NT2/D1 (cell line): Measurements from ENCODE around the gene NCCRP1.

Source experiments
- DNase-seq: peaks from one replicate; pipeline ENCODE4 v3.0.0-alpha.2; 2011; ENCODE audit warnings: low read depth, low spot score
- H3K27me3 ChIP-seq: 2 replicates; pipeline ENCODE4 v1.6.0; 2011; ENCODE audit warnings: mild to moderate bottlenecking; ENCODE audit not compliant: insufficient read length, insufficient read depth
- H3K36me3 ChIP-seq: 2 replicates; pipeline ENCODE4 v1.6.1; 2011; ENCODE audit warnings: mild to moderate bottlenecking, low read length, mixed read lengths; ENCODE audit not compliant: insufficient read depth, insufficient read length
- H3K4me1 ChIP-seq: 2 replicates; pipeline ENCODE4 v1.5.1; 2011; ENCODE audit not compliant: insufficient read depth, insufficient read length
- H3K4me3 ChIP-seq: 2 replicates; pipeline ENCODE4 v1.5.1; 2011; ENCODE audit warnings: low read depth; ENCODE audit not compliant: insufficient read length
- H3K9ac ChIP-seq: 2 replicates; pipeline ENCODE4 v1.6.0; 2011; ENCODE audit warnings: low read depth; ENCODE audit not compliant: insufficient read length
- H3K9me3 ChIP-seq: 2 replicates; pipeline ENCODE4 v1.5.1; 2011; ENCODE audit warnings: mild to moderate bottlenecking, low read length; ENCODE audit not compliant: insufficient read depth
- SUZ12 ChIP-seq: IDR thresholded peaks from 2 replicates; pipeline ENCODE4 v1.6.1; 2011; ENCODE audit not compliant: insufficient read length, insufficient read depth; ENCODE audit errors: extremely low read depth
- YY1 ChIP-seq: IDR thresholded peaks from 2 replicates; pipeline ENCODE4 v1.6.1; 2011; ENCODE audit not compliant: insufficient read length, insufficient read depth
- ZNF274 ChIP-seq: IDR thresholded peaks from 2 replicates; pipeline ENCODE4 v1.6.1; 2011; ENCODE audit warnings: mild to moderate bottlenecking, low read depth, low read length

The NCCRP1 gene

GRCh38 chr19:39171479-39172465 lies 25.0 kb upstream of the NCCRP1 start:
- Histone ChIP-seq H3K27me3 (no peaks in the 10 kb centered on the region), H3K36me3 (peaks cover 51% of the 10 kb centered on the region), H3K4me3 (no peak overlapping the region), H3K9me3 (no peaks in the 10 kb centered on the region), H3K9ac (no peak overlapping the region), H3K4me1 (peaks cover 11% of the 10 kb centered on the region)
- no peak for DNase-seq
- TF ChIP-seq SUZ12 = no peak
- no peak for TF ChIP-seq YY1
- TF ChIP-seq ZNF274 = no peak

GRCh38 chr19:39172700-39173501 lies 23.9 kb upstream of the NCCRP1 start:
- Histone ChIP-seq H3K4me1 (peaks cover 7% of the 10 kb centered on the region), H3K27me3 (no peaks in the 10 kb centered on the region), H3K9ac (no peak overlapping the region), H3K9me3 (no peaks in the 10 kb centered on the region), H3K36me3 (peaks cover 57% of the 10 kb centered on the region), H3K4me3 (no peak overlapping the region)
- no peak for DNase-seq
- TF ChIP-seq YY1 (no peak), ZNF274 (no peak), SUZ12 (no peak)

GRCh38 chr19:39173502-39173991 lies 23.2 kb upstream of the NCCRP1 start:
- Histone ChIP-seq H3K27me3 (no peaks in the 10 kb centered on the region), H3K36me3 (peaks cover 63% of the 10 kb centered on the region)

GRCh38 chr19:39174142-39174541 lies 22.6 kb upstream of the NCCRP1 start:
- Histone ChIP-seq H3K36me3 (peaks cover 68% of the 10 kb centered on the region), H3K4me3 (no peak overlapping the region), H3K4me1 (peaks cover 3% of the 10 kb centered on the region), H3K9ac (no peak overlapping the region), H3K9me3 (no peaks in the 10 kb centered on the region), H3K27me3 (no peaks in the 10 kb centered on the region)
- TF ChIP-seq YY1 = no peak
- no peak for DNase-seq

More at GRCh38 chr19:39173502-39173991, 23.2 kb upstream of the NCCRP1 start:
- TF ChIP-seq YY1 (no peak), ZNF274 (no peak), SUZ12 (no peak)
- Histone ChIP-seq H3K4me3 (no peak overlapping the region), H3K9ac (no peak overlapping the region), H3K4me1 (peaks cover 3% of the 10 kb centered on the region), H3K9me3 (no peaks in the 10 kb centered on the region)
- no peak for DNase-seq

GRCh38 chr19:39174558-39175544 lies 21.9 kb upstream of the NCCRP1 start:
- peaks cover 71% of the 10 kb centered on the region for H3K36me3 ChIP-seq
- H3K4me3 ChIP-seq = no peak overlapping the region
- DNase-seq = no peak
- H3K27me3 ChIP-seq = no peaks in the 10 kb centered on the region
- no peak for TF ChIP-seq SUZ12
- TF ChIP-seq ZNF274 = no peak
- TF ChIP-seq YY1 = no peak
- H3K9me3 ChIP-seq = no peaks in the 10 kb centered on the region
- peaks cover 3% of the 10 kb centered on the region for H3K4me1 ChIP-seq
- no peak overlapping the region for H3K9ac ChIP-seq

- TF ChIP-seq SUZ12 = no peak
- TF ChIP-seq ZNF274 = no peak
- no peak for TF ChIP-seq YY1
- Histone ChIP-seq H3K9me3 (no peaks in the 10 kb centered on the region), H3K27me3 (no peaks in the 10 kb centered on the region), H3K9ac (no peak overlapping the region), H3K4me3 (no peak overlapping the region), H3K4me1 (peaks cover 3% of the 10 kb centered on the region), H3K36me3 (peaks cover 68% of the 10 kb centered on the region)
- no peak for DNase-seq
These were observed 21.2 kb upstream of the NCCRP1 start for GRCh38 chr19:39175564-39175963.
